GM18867 (cell line): ENCODE measurements around the gene TNFRSF1B.

Experiments
- ATAC-seq: cut with Tn5 transposase; IDR thresholded peaks from one replicate; pipeline ENCODE4 v1.9.1; 2021; ENCODE audit warnings: mild to moderate bottlenecking, moderate library complexity; ENCODE audit not compliant: unreplicated experiment

Gene TNFRSF1B

DNA sequence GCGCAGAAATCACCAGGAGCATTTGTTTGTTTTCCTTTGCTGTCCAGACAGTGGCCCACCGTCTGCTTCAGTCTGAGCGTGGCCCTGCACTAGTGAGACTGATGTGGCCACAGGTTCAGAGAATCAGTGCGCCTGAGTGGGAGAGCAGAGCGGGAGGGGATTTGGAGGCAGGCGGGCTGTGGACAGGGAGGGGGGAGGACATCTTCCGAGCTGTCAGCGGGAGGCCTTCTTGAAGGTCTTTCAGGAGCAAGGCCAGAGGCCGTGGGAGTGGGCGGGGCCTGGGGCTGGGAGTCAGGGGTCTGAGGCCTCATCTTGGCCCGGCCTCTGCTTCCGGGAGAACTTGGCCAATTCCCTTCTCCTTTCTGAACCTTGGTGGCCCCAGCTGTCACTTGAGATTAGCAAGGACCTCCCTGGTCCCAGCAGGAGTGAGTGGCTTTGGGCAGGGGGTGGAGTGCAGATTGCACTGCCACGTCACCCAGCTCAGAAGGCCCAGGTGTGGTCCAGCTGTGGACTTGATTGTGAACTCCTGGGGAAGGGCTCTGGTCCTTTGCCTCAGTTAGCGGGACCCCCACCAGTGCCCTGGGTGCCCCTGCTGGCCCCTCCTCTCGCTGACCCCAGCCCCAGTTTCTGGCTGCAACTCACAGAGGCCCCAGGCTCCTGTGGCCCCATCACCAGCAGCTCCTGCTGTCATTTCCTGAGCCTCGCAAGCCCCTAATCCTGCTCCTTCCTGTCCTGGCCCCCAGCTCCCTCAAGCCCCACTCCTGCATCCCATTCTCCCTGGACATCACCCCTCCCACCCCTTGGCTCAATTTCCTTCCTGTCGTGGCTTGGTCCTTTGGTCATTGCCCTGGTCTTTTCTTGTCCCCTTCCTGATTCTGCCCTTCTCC is 8.4 kb downstream of the TNFRSF1B start:
- no peak for ATAC-seq

DNA sequence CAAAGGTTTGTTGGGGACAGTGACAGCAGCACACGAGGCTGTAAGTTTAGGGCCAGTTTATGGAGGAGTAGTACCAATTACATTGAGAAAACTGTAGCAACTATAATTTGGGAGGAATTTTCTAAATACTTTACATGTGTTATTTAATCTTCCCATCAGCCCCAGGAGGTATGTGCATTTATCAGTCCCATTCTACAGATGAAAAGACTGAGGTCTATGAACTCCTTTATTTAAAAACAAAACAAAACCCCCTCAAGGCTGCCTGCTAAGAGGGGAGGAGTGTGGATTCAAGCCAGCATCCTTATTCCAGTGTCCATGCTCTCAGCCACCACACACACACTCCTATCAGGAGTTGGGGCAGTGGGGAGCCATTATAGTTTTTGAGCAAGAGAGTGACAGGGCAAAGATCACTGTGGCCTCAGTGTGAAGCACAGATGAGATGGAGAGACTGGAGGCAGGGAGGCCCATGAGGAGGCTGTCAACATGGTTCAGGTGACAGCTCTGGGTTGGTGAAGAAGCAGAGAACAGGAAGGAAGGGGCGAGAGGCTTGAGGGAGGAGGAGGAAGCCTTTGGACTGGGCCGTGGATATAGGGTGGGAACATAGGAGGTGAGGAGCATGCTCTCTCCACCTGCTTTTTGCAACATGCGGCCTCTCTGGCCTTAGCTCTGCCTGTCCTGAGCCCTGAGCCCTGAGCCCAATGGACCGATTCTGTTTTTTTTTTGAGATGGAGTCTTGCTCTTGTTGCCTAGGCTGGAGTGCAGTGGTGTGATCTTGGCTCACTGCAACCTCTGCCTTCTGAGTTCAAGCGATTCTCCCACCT is 9.7 kb downstream of the TNFRSF1B start:
- no peak for ATAC-seq

DNA sequence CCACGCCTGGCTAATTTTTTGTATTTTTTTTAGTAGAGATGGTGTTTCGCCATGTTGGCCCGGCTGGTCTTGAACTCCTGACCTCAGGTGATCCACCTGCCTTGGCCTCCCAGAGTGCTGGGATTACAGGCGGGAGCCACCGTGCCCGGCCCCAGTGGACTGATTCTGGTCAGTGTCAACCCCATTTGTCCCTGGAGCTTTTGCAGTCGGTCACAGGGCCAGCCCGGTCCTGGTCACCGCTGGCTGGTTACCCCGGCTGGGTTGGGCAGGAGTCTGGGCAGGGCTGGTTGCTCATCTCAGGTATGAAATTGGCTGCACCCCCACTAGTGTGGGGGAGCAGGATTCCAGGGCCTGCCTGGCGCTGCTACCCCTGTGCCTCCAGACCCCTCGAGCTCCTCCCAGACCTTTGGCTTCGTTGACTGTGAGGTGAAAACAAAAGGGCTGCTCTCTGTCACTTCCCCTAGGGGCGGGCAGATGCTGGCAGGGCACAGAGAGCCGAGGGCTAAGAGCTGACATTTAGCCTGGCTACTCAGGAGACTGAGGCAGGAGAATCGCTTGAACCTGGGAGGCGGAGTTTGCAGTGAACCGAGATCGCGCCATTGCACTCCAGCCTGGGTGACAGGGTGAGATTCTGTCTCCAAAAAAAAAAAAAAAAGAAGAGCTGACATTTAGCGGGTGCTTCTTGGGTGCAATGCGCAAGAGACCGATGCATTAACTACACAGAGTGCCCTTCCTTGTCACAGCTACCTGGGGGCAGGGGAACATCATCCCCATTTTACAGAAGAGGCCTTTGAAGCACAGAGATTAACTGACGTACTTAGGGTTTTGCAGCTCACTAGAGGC is 10.6 kb downstream of the TNFRSF1B start:
- no peak for ATAC-seq

DNA sequence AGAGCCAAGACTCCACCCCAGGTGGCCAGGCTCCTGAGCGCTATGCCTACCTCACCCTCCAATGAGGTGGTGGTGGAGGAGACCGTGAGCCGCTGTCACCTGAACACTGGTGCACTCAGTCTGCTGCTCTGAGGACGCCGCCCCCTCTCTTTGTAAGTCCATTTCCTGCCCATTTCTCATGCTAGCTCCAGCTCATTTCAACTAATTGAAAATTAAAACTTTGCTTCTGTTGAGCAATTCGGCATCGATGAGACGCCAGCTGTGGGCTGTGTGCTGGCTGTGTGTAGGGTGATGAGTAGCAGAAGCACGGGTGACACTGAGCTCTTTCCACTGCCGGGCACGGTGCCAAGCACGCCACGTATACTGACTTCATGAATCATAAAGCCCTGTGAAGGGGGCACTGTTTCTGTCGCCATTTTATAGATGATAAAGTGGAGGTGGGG is 11.2 kb downstream of the TNFRSF1B start:
- ATAC-seq = no peak

DNA sequence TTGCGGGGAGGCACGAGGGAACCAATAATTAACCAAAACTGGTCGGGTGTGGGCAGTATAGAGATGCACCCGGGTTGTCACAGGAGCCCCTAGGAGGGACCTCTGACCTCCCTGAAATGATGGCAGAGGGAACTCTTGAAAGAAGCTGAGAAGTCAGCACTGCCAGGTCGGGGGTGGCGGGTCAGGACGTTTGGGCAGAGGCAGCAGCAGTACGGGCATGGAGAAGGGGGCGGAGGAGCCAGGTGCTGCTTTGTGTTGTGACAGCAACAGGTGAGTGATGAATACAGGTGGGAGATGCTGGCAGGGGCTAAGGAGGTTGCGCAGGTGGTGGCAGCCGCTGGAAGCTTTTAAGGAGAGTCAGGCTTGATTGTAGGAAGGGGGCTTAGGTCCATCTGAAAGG is 11.7 kb downstream of the TNFRSF1B start:
- no peak for ATAC-seq

DNA sequence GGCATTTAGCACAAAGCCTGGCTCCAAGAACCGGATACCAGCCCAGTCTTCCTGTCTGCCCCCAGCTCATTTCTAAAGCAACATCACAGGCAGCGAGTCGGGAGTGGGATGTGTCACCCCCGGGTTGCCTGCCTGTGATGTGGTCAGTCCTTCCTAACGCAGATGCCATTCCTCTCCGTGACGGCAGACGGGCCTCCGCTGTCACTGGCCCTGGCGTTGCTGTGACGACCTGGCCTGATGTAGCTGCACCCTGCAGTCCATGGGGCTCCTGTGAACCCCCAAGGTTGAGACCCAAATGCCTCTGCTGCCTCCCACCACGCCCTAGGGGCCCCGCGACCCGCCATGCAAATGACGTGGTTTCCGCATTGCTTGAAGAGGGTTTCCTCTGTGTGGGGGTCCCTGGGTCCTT is 12.3 kb downstream of the TNFRSF1B start:
- no peak for ATAC-seq

DNA sequence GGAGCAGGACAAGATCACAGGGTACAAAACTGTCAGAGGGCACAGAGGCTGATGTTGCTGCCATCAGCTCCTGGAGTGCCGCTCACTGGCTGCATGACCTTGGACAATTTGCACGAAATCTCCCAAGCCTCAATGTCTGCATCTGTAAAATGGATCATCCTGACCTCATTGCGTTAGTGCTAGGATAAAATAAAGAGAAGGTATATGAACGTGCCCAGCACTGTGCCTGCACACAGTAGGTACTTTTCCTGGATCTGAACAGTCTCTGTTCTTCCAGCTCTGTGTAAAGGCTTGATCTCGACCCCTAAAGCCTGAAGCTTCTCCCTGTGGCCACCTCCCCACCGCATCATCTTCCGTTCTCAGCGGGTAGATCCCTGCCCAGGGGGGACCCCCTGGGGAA is 12.9 kb downstream of the TNFRSF1B start:
- no peak for ATAC-seq

DNA sequence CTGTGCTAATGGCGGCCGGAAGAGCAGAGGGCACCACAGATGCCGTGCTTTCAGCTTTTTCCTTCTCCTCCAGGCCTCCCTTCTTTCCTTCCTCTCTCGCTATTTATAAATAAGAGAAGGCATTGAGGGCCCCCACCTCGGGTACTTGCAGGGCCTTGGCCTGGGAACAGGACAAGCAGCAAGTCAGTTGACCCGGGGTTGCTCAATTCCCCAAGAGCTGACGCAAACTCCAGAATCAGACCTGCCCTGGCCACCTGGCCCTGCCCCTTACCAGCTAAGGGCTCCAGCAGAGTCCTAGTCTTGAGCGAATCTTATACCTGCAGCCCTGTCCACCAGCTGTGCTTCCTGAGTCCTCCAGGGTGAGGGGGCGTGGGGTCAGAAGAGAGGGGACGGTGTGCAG is 13.5 kb downstream of the TNFRSF1B start:
- ATAC-seq = no peak

DNA sequence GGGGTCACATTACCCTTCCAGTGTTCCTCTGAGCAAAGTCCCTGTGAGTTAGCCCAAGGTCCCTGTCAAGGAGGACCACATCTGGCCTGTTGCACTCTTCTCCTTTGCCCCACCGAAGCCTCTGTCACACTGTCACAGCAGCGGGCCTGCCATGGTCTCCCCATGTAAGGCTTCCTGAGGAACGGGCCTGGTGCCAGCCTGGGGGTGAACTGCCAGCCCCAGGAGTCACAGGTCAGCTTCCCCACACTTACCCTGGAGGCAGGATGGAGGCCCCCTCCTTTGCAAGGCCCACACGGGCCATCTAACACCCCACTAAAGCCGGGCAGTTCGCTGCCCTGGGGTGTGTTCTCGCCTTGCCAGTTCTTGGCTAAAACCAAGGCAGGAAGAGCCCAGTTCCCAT is 14.1 kb downstream of the TNFRSF1B start:
- ATAC-seq = no peak

DNA sequence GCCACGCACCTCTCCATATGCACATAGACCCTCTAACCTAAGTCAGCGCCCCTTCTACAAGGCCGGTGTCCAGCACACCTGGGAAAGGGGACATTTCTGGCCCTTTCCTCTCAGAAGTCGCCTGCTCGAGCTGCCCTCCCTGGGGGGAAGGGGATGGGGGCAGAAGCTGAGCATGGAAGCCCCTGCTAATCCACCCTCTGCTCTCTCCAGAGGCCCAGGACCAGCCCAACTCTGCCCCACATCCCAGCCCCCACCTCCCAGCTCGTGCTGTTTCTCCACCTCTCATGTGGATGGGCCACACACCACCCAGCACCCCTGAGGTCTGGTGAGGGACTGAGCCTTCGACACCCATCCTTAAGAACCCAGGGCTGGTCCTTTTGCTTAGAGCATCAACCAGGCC is 14.8 kb downstream of the TNFRSF1B start:
- no peak for ATAC-seq

DNA sequence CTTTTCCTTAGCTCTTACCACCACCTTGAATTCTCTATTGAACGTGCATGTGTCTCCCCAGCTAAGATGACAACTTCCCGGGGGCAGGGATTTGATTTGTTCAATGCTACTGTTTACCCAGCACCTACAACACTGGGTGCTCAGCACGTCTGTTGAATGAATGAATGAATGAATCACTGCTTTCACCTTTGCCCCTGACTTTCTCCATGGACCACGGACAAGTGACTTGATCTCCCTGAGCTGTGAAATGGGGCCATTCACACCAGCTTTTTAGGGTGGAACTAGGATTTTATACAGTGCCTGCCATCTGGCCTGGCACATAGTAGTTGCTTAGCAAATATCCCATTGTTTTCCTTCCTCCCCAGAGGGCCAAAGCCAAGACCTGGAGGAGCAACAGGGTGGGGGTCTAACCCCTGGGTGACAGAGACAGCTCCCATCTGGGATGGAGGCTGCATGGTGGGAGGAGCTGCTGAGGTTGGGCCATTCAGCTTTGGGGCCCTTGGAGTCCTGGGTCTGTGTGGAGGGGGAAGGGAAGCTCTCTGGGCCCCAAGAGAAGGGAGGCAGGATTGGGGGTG is 15.7 kb downstream of the TNFRSF1B start:
- ATAC-seq = no peak

DNA sequence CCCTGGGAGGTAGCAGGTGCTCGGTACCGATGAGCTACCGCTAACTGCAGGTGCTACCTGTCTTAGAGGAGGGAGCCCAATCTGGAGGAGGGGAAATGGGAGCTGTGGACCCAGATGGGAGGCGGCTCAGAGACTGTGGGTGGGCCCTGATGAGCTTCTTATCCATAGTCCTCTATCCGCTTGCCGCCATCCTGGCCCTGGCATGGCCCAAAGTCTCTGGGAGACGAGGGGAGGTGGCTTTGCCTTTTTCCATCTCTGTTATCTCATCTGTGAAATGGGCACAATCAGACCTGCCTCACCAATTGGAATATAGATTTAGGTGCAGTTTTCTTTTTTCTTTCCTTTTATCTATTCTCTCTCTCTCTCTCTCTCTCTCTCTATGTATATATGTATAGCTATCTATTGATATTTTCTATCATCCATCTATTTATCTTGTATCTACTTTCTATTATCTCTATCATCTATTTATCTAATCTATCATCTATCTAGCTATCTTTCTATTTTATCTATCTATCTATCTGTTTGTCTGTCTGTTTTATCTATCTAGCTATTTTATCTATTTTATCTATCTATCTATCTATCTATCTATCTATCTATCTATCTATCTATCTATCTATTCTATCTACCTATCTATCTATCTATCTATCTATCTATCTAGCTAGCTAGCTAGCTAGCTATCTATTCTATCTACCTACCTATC is 16.5 kb downstream of the TNFRSF1B start:
- no peak for ATAC-seq

DNA sequence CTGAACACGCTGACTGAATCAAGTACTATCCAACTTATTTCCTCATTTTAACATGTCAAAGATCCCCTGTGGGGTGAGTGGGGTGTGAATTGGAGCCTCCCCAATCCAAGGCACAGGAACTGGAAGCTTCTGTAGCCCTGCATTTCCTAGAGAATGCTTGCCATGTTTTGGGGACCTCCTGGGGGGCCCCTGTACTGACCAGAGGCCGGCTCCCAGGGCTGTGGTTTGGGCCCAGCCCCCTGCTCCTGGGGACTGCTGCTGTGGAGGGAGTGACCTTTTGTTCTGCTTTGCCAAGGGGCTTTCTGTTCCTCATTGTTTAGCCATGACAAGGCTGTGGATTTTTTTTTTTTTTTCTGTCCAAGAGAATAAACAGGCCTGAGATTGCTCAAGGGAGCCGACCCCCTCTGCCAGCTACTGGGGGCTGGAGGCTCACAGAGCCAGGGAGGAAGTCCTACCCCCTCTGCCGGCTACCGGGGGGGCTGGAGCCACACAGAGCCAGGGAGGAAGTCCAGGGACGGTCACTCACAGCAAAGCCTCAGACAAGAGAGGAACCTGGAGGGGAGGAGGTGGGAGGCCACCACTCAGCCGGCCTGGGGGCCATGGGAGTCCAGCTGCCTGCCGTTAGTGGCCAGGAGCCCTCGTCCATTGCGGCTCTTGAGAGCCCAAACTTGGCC is 17.4 kb downstream of the TNFRSF1B start:
- ATAC-seq = no peak

DNA sequence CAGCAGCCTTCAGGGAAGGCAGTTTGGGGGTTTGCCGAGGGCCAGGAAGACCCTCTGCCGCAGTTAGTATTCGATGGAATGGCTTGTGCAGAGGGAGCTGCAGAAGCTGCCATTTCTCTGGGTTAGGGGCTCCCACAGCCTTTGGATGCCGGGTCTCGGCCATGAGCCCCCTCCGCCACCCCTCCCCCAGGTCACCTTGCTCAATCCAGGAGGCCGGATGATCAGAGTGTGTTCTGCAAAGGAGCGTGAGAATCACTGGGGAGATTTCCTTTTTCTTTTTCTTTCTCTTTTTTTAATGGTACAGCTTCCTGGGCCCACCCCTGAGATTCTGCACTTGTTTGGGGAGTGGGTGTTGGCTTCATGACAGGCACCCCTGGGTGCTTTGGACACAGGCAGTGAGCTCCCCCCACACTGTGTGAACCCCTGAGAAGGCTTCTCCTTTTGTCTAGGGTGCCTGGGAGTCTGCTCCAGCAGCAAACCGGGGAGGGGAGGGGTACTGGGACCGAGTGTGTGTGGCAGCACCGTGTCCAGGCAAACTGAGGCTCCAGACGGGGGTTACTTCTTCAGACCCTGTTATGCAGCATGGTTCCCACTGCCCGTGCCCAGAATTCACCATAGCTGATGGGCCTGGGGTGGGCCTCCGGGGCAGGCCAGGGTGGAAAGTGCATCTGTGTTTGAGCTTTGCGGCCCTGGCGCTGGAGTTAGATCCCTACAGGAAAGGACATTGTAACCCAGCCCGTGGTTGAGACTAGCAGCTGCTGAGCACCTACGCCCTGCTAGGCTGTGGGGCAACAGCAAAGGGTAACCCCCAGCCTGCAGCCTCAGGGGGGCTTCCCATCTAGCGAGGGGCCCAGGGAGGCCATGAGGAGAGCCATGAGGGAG is 18.5 kb downstream of the TNFRSF1B start:
- ATAC-seq = no peak

DNA sequence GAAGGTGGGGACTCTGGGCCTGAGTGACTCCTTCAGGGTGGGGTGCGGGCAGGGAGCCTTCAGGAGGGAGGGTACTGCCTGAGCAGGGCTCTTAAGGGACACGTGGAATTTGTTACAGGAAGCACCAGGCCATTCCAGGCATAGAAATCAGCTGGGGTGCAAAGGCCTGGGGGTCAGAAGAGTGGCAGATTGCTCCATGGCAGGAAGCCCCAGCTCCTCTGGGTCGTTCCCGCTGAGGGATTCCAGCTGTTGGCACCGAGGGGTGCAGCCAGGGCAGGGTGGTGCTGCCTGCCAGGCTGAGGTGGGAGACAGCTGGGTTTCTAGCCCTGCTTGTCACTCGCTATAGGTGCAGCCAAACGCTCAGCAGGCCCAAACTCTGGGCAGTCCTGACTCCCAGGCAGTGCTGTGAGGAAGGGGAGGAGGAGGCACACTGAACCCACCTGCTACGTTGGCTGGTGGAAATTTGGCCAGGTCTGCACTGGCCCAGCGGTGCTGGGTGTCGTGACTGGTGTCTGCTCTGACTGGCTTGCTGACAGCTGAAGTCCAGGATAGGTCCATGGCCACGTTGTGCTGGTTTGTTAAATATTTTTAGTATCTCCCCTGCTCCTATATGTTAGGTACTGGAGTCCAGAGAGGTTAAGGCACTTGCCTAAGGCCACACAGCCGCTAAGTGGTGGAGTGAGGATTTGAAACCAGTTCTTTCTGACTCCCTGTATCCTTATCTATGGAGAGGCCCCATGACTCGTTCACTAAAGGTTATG is 19.3 kb downstream of the TNFRSF1B start:
- ATAC-seq = no peak

DNA sequence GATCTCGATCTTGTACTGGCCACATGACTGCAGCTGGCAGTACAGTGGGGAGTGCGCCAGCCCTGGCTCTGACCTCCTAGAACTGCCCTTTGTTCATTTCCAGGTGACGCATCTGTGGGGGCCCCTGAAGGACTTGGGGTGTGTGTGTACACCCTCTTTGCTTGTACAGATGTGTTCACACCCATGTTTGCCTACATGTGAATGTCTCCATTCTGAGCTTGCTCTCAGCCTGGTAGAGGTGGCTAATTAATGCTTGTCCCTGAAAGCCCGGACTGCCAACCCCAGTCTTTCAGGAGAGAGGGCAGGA is 19.8 kb downstream of the TNFRSF1B start:
- ATAC-seq = no peak

DNA sequence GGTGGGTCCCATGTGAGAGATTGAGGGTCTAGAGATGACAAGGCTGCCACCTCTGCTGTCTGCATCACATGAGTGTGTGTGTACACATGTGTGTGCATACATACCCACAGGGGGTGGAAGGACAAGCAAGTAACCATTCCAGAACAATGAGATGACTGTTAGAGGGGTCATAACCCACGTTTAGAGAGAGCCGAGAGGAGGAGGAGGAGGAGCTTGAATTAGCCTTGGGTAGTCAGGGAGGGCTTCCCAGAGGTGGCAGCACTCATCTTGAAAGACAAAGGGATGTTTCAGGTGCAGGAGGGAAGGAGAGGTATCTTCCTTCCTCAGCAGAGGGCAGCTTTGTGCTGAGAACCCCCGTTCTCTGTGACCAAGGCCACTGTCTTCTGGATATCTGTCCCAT is 21.3 kb downstream of the TNFRSF1B start:
- no peak for ATAC-seq

DNA sequence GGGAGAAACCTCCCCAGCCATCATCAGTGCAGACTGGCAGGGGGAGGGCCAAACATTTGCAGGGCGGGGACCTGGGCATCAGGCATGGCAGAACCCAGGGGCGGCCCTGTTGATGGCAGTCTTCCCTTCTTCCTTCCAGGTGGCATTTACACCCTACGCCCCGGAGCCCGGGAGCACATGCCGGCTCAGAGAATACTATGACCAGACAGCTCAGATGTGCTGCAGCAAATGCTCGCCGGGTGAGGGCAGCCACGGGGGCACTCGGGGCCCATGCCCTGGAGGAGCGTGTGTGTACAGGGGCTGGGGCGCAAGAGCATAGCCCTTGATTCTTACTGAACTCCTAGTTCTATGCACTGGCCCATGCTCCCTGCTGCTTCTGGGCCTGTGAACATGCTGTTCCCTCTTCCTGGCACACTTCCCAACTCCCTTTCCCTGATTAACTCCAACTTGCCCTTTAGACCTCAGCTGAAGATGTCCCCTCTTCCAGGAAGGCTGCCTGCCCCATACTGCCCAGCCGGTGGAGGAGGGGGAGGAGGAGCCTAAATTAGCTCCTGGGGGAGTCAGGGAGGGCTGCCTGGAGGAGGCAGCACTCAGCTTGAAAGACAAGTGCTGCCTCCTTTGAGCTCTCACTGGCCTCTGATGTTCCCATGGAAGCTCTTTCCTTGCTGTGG is 22.0 kb downstream of the TNFRSF1B start:
- no peak for ATAC-seq
